Measurements from ENCODE around the gene RAP1GAP2. TPM values are rescaled to one million over a fixed set of nuclear protein-coding genes. Genes with fewer than 3 reads are reported as not detected.
"Not testable (repeated sequence)": the region's sequence is repeated elsewhere in the genome, so short reads cannot be mapped to it uniquely, and the experiment has no call there.

RAP1GAP2 gene
- total RNA-seq, 1 donor from 2014 or later, result 5.1 TPM

DNA sequence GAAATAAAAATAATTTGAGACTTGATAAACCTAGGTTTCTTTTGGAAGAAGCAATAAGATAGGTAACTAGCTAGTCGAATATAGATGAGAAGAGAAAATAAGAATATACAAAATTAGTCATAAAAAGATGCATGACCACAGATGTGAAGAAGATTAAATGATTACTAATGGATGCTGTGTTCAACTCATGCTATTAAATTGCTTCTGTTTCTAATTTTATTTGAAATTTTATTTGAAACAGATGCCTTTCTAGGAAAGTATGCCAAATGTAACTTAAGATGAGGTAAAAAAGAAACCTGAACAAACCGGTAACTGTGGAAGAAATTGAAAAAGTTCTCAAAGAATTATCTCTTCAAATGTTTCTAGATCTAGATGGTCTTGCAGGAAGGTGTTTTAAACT, 175.6 kb downstream of the RAP1GAP2 start:
- DNase-seq, result no peak

DNA sequence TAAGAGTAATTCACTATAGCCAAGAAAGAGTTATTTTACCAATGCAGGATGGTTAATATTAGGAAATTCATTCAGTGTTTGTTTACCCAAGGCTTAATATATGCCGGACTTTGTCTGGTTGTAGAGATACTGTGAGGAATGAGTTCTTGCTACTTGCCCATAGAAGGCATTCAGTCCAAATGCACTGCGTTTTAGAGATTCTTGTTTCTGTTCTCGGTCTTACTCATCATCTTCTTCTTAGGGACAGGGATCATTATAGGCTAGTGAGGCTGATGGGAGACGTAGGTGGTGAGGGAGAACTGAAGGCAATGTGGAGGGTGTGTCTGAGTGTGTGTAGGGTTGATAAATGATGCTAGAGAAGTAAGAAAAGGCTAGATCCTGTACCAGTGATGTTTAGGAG, 176.5 kb downstream of the RAP1GAP2 start:
- no peak for DNase-seq

DNA sequence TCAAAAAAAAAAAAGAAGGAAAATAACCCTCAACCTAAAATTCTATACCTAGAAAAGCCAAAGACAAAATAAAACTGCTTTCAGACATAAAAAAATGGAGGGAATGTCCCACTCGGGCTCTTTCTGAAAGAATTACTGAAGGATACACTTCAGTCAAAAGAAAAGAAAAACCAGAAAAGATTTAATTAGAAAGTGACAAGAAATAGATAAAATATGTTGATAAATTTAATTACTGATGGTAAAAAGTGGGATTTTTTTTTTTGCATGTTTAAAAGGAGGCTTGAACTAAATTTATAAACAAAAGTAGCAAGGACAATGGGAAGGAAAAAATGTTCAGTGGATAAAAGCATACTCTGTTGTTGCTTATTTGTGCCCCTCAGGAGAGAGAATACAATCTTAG, 178.1 kb downstream of the RAP1GAP2 start:
- DNase-seq, result no peak

DNA sequence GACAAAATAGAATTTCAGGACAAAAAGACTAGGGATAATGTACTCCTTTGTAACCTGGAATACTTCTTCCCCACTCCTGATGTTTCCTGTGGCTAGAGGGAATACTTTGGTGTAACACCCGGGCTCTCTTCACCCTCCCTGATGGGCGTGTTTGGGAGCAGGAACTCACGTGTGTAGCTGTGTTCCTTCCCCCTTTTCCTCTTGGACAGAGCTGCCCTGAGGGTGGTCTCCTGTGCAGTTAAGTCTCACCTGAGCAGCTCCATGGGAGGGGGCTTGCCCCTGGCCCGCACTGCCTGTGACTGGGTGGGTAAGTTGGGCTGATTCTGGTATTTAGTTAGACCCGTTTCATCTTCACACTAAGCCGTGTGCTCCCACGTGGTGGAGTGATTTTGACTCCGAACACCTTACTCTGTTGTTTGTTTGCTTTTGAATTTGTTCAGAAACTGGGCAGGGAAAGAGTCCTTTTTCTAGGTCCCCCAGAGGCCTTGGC, 179.3 kb downstream of the RAP1GAP2 start:
- no peak for DNase-seq

DNA sequence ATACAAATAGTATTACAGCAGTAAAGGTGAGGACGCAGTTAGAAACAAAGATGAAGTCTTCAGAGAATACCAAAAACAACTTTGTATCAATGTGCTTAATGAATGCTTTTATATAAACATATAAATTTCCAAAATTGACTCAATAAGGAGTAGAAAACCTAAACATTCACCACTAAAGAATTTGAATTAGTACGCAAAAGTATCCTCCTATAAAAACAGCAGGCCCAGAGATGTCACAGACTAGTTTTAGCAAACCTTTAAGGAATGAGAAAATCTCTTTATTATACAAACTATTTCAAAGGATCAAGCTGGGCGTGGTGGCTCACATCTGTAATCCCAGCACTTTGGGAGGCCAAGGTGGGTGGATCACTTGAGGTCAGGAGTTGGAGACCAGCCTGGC, 180.9 kb downstream of the RAP1GAP2 start:
- no peak for DNase-seq

DNA sequence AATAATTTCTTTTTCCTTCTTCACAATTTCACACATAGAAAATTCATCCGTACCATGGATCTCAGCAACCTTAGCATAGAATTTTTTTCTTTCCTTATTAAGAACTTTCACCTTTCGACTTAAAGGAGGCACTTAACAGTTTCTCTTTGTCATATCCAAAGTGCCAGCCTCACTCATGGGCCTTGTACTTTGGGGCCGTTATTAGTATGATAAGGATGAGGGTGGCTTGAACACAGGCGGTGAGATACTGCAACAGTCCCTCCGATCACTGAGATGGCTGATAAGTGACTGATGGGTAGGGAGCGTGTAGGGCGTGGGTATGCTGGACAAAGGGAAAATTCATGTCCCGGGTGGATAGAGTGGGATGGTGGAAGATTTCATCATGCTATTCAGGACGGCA, 181.9 kb downstream of the RAP1GAP2 start:
- DNase-seq, result no peak

DNA sequence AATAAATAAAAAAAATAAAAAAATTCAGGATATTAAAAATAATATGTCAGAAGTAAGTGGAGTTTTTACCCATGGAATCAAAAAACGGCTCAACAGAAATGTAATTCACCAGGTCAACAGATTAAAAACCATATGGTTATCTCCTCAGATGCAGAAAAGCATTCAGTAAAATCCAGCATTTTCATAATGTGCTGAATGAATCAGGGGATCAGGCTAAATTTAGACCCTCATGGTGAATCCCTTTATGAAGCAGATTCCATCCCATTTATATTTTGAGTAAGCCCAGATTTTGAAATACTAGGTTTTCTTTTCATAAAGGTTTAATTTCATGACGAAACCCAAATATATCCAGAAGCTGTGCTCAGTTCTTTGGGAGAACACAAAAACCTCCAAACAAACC, 182.8 kb downstream of the RAP1GAP2 start:
- no peak for DNase-seq

DNA sequence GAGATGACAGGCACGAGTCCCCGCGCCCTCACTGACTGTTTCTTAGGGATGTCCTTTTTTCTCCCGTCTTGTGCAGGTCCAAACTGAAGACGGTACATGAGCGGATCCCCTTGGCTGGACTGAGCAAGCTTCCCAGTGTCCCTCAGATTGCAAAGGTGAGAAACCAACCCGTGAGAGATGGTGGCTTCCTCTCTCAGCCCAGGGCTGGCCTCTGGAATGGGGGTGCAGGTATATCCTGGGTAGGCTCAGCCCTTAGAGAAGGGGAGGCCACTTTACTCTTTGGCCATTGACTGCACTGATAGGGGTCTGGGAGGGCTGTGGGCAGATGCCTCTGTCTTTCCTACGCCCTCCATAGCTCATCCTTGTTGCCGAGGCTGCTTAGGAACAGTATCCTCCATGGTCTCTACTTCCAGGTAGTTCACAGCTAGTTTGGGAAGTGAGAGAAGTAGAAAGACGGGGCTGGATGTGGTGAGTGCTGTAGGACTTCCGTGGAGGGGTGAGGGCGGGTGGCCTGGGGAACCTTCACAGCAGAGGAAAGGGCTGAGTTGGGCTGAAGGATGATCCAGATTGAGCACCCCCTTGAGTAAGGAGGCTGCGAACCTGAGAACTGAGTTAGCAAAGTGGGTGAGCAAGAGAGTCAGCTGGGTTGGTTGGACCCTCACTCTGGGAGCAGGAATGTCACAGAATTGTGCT, 184.1 kb downstream of the RAP1GAP2 start:
- DNase-seq, result no peak

DNA sequence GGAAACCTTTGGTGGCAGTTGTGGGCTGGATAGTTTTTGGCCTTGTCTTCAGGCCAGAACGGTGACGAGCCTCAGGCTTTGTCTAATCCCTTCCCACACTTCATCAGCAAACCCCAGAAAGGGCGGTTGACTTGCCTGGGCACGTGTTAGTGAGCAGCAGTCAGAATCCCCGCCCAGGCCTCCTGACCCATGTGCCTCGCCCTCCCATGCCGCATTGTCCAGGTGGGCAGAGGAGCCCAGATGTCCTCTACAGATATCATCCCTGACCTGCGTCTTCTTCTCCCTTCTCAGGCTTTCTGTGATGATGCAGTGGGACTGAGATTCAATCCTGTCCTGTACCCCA, 184.6 kb downstream of the RAP1GAP2 start:
- no peak for DNase-seq

DNA sequence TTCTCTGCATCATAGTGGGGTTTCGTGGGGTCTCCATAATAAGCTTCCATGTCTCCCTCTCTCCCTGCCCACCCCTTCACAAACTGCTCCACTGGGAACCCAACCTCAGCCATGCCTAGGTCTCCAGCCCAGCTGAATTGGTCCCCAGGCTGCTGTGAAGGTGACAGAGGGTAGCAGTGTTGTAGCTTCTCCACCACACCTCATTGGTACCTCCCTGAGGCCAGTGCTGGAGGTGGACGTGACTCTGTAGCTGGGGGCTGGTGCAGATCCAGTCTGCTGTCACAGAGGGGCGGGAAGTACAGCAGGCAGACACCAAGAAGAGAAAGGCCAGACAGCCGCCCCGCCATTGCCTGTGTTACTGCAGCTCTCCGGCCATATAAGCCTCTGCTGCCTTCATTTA, 185.1 kb downstream of the RAP1GAP2 start:
- no peak for DNase-seq

DNA sequence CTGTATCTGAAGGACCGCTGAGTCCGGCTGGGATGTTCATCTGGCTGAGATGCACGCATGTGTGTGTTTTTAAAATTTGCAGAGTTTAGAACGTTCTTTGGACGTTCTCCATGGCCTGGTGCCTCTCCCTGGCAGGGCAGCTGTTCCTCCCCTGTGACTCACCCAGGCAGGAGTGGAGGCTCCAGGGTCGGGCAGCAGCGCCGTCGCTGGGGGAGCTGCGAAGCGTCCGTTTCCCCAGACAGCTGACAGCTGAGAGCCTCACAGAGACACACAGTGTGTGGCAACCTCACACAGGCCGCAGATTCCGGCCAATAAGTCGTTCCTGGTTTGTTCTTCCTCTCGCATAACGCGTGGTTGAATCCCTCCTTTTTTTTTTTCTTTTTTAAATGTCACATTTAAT, 186.6 kb downstream of the RAP1GAP2 start:
- DNase-seq, result no peak

DNA sequence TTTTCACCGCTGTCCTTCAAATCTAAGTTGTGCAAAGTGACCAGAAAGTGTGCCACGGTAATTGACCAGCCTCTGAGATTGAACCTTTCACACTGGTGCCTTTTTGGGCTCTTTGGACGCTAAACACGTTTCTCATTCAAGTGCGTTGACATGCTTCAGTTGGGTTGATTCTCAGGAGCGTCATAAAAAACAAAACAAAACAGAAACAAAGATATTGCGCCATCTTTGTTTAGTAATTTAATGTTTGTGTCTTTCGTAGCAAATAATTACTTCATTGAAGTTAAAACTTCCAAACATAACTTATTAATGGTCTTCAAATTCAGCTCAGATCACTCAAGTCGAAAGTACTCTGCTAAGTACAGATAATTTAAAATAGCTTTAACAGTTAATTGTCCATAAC, 187.0 kb downstream of the RAP1GAP2 start:
- no peak for DNase-seq

DNA sequence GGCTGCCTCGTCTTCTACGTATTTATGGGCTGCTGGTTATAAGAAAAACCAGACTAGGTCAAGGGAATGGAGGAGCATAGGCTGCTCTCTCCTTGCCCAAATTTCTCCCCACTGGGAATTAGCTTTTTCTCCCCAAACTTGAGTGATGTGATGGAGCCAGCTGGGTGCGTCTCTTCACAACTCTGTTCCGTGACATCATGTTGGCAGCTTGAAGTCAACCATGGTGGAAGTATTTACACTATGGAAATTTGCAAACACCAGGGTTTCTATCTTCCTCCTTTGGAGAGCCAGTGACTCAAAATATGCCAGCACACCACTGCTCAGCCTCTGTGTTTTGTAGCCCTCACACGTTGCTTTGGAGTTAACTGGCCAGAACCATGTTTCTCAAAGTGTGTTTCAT, 189.1 kb downstream of the RAP1GAP2 start:
- DNase-seq, result no peak

DNA sequence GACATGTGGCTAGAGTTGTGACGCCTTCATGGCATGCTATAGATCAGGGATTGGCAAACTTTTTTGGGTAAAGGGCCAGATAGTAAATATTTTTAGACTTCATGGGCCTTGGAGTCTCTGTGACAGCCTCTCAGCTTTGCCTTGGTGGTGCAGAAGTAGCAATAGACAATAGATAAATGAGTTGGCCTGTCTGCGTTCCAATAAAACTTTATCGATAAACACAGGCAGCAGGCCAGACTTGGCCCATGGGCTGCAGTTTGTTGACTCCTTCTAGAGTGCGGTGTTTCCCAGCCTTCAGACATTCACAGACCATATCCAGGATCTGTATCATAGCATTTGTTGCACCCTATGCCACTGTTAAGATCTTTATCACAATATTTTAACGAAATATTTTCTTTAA, 190.7 kb downstream of the RAP1GAP2 start:
- no peak for DNase-seq

DNA sequence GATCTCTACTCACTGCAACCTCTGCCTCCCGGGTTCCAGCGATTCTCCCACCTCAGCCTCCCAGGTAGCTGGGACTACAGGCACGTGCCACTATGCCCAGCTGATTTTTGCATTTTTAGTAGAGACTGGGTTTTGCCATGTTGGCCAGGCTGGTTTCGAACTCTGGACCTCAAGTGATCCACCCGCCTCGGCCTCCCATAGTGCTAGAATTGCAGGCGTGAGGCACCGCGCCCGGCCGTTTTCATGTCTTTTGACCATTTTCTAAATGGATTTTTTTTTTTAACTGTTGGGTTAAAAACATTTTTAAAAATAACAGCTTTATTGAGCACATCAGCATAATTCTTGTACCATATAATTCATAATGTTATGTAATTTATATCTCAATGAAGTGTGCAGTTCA, 193.2 kb downstream of the RAP1GAP2 start:
- DNase-seq, result not testable (repeated sequence)

DNA sequence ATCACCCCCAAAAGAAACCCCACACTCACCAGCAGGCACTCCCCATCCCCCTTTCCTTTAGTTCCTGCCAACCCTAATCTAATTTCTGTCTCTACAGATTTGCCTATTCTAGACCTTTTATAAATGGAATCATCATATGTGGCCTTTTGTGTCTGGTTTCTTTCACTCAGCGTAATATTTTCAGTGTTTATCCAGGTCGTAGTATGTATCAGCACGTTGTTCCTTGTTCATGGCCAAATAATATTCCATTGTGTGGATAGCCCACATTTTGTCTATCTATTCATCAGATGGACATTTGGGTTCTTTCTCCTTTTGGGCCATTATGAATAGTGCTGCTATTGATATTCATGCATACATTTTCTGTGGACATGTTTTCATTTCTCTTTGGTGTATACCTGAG, 193.6 kb downstream of the RAP1GAP2 start:
- DNase-seq, result no peak

DNA sequence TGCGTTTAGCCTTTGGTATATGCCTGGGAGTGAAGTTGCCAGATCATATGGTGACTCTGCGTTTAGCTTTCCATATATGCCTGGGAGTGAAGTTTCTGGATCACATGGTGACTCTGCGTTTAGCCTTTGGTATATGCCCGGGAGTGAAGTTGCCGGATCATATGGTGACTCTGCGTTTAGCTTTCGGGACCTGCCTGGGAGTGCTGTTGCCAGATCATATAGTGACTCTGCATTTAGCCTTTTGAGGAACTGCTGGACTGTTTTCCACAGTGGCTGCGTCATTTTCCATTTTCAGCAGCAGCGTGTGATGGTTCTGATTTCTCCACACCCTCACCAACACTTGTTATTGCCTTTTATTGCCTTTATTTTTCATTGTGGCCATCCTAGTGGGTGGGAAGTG, 194.2 kb downstream of the RAP1GAP2 start:
- DNase-seq, result no peak

DNA sequence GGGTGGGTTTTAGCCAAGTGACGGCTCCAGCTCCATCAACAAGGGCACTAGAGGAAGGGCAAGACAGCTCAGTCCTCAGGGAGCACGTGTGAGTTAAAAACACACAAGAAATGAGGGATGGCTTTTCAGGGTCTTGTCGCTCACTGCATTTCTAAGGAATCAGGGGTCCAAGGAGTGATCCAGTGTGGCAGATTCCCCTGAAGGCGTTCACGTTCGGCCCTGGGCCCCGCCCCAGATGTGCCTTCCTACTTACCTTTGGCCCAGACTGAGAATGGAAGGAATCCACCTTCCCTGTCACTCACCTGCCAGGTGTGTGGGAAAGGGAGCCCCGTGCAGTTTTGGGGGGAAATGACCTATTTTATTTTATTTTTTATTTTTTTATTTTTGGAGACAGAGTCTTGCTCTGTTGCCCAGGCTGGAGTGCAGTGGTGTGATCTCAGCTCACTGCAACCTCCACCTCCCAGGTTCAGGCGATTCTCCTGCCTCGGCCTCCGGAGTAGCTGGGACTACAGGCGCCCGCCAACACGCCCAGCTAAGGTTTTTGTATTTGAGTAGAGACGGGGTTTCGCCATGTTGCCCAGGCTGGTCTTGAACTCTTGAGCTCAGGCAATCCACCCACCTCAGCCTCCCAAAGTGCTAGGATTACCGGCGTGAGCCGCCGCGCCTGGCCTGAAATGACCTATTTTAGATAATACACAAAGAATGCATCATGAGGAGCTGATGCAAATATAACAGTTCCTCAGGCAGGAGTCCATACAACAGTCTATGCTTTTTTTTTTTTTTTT, 195.3 kb downstream of the RAP1GAP2 start:
- DNase-seq, result not testable (repeated sequence)

DNA sequence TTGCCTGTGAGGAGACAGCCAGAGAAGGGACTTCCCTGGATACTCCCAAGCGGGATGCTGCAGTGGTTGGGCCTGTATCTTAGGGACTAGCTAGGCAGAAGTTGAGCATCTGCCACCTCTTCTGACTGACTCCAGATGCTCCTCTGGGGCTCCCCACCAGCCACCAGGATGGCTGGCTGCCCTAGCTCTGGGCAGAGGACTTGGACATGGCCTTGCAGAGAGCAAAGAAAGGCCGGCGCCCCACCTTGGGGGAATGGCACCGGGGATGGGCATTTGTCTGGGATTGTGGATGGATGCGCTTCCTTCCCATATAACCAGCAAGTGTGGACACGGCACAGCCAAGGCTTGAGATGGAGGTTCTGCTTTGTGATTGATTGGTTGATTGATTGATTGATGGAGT, 198.2 kb downstream of the RAP1GAP2 start:
- no peak for DNase-seq

DNA sequence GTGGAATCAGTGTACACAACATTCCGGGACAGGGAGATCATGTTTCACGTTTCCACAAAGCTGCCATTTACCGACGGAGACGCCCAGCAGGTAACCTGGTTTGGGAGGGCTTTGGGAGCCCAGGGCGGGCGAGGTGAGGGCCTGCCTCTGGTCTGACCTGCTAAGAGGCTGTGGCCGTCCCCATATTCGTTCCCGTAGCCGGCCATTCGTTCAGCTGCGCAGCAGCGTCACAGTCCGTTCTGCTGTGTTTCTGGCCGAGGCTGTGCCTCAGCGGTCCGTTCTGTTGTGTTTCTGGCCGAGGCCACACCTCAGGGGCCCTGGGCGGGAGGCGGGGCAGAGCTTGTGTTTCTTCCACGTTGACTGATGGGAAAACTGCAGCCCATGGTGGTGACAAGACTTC, 199.1 kb downstream of the RAP1GAP2 start:
- no peak for DNase-seq

DNA sequence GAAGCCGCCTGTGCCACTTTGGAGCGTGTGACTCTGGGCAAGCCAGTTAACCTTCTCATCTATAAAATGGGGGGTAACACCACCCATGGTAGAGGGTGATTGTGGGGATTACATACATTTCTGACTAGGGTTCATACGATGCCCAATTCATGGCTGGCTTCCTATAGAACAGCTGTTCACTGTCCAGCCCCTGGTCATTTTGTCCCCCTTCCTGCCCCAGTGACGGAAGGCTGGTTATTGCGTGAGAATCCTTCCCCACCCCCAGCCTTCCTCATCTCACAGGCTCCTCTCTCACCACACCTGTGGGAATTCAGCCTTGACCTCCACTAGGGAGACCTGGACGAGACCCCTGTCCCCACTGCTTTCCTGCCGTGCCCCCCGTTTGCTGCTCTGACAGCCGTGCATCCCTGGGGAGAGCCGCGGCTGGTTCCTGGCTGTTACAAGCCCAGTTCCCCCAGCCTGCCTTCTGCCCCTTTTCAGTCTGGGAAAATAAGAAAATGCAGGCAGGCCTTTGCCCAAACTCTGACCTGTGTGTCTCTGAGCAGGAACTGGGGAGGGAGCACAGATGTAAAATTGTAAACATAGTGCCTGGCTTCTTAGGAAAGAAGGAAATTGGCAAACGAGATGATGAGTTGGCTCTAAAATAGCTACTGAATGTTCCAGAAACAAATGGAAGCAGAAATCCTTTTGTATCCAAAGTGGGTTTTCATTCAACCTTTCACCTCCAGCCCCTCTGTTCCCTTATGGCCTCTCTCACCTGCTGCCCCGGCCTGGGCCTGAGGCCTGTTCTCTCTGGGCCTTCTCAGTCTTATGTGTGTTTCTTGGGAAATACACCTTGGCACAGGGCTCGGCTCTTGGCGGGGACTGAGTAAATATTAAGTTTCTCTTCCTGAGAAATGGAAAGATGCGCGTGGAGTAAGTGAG, 199.9 kb downstream of the RAP1GAP2 start:
- DNase-seq, result no peak

DNA sequence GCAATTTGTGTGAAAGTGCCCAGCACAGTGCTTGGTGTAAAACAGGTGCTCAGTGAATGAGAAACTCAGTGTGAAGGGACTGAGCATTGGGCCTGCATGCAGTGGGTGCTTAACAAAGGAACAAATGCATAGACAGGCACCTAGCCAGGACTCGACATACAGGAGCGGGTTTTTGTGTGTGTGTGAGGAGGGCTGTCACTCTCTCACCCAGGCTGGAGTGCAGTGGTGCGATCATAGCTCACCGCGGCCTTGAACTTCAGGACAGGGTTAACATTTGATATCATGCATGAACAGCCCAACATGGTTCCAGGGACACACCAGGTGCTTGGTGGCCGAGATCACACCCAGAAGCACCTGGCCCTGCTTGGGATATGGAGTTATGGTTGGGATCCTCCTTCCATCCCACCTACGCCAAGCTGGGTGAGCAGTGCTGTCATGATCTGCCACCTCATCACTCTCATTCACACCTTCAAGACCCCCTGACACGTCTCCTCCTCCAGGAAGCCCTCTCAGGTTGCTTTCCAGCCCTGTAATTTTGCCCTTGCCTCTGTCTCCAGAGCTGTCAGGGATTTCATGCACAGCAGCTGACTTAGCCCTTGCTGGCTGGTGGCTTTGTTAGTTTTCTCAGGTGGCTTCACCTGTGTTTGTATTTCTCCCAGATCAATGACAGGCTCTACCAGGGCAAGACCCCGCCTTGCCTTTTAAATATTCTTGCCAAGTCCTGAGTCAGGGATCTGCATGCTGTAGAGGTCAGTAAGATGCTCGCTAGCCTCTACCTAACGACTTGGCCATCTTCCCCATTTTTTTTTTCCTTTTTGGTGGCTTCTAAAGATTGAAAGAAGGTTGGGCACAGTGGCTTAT, 200.8 kb downstream of the RAP1GAP2 start:
- no peak for DNase-seq

Measured in skin of body (tissue), 2 donors.